ENCODE results near the gene MGMT.

MGMT gene

GRCh38 chr10:129494176-129494575 lies 27.1 kb downstream of the MGMT start:
- in situ Hi-C loops (cut with MboI; ENCODE audit: low sequenced_read_pairs): no loop called here

- in situ Hi-C loops (cut with MboI; ENCODE audit: low sequenced_read_pairs): no loop called here
Measured at GRCh38 chr10:129494740-129495139, 27.7 kb downstream of the MGMT start.

GRCh38 chr10:129495256-129495655 lies 28.2 kb downstream of the MGMT start:
- in situ Hi-C loops (cut with MboI; ENCODE audit: low sequenced_read_pairs): no loop called here

- in situ Hi-C loops (cut with MboI; ENCODE audit: low sequenced_read_pairs): no loop called here
Measured at GRCh38 chr10:129495698-129496097, 28.7 kb downstream of the MGMT start.

- in situ Hi-C loops (cut with MboI; ENCODE audit: low sequenced_read_pairs): no loop called here
Measured at GRCh38 chr10:129497013-129497412, 30.0 kb downstream of the MGMT start.

GRCh38 chr10:129498680-129499079 lies 31.6 kb downstream of the MGMT start:
- in situ Hi-C loops (cut with MboI; ENCODE audit: low sequenced_read_pairs): no loop called here

- in situ Hi-C loops (cut with MboI; ENCODE audit: low sequenced_read_pairs): no loop called here
Measured at GRCh38 chr10:129500617-129501339, 33.7 kb downstream of the MGMT start.

GRCh38 chr10:129501652-129502436 lies 34.8 kb downstream of the MGMT start:
- in situ Hi-C loops (cut with MboI; ENCODE audit: low sequenced_read_pairs): no loop called here

GRCh38 chr10:129502448-129502847 lies 35.4 kb downstream of the MGMT start:
- in situ Hi-C loops (cut with MboI; ENCODE audit: low sequenced_read_pairs): no loop called here

- in situ Hi-C loops (cut with MboI; ENCODE audit: low sequenced_read_pairs): no loop called here
Measured at GRCh38 chr10:129505500-129506075, 38.5 kb downstream of the MGMT start.

- in situ Hi-C loops (cut with MboI; ENCODE audit: low sequenced_read_pairs): no loop called here
Measured at GRCh38 chr10:129506101-129506797, 39.2 kb downstream of the MGMT start.

GRCh38 chr10:129507216-129507889 lies 40.3 kb downstream of the MGMT start:
- in situ Hi-C loops (cut with MboI; ENCODE audit: low sequenced_read_pairs): no loop called here

GRCh38 chr10:129509155-129509554 lies 42.1 kb downstream of the MGMT start:
- in situ Hi-C loops (cut with MboI; ENCODE audit: low sequenced_read_pairs): no loop called here

GRCh38 chr10:129509835-129510234 lies 42.8 kb downstream of the MGMT start:
- in situ Hi-C loops (cut with MboI; ENCODE audit: low sequenced_read_pairs): no loop called here

GRCh38 chr10:129511086-129511485 lies 44.0 kb downstream of the MGMT start:
- in situ Hi-C loops (cut with MboI; ENCODE audit: low sequenced_read_pairs): no loop called here

GRCh38 chr10:129511758-129512157 lies 44.7 kb downstream of the MGMT start:
- in situ Hi-C loops (cut with MboI; ENCODE audit: low sequenced_read_pairs): no loop called here

- in situ Hi-C loops (cut with MboI; ENCODE audit: low sequenced_read_pairs): no loop called here
Measured at GRCh38 chr10:129513312-129513711, 46.3 kb downstream of the MGMT start.

- in situ Hi-C loops (cut with MboI; ENCODE audit: low sequenced_read_pairs): no loop called here
Measured at GRCh38 chr10:129514568-129515451, 47.8 kb downstream of the MGMT start.

- in situ Hi-C loops (cut with MboI; ENCODE audit: low sequenced_read_pairs): no loop called here
Measured at GRCh38 chr10:129516846-129517679, 50.0 kb downstream of the MGMT start.
